Stimulated activated CD4-positive, alpha-beta T cell treated with anti-CD3 and anti-CD28 coated beads, TNF-alpha, amount 100 ng/mL, for 24 hours (primary cell): ENCODE results near the gene VWA1.
"Not testable (repeated sequence)": the region's sequence is repeated elsewhere in the genome, so short reads cannot be mapped to it uniquely, and the experiment has no call there.

Source experiments
- DNase-seq, 3 experiments: peaks; one replicate each; pipeline ENCODE4 v3.0.0-alpha.2; 2020; ENCODE audit warnings: low read depth in 3 of 3

Gene VWA1

DNA sequence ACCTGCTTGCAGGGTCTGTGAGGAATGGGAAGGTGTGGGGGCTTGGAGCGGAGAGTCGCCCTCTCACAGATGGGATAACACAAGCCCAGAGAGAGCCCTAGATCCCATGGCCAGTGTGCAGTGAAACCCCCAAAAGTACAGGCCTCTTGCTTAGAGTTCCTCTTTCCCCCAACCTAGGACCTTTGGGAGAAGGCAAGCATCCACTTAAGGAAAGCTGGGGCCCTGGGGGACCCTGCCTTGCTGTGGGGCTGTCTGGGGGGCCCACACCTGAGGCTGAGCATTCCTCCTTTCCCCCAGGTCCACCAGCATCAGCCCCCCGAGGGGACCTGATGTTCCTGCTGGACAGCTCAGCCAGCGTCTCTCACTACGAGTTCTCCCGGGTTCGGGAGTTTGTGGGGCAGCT, 1.1 kb downstream of the VWA1 start:
- no peak for DNase-seq

GRCh38 chr1:1437033-1437903, 1.8 kb downstream of the VWA1 start:
- DNase-seq: no peak

DNA sequence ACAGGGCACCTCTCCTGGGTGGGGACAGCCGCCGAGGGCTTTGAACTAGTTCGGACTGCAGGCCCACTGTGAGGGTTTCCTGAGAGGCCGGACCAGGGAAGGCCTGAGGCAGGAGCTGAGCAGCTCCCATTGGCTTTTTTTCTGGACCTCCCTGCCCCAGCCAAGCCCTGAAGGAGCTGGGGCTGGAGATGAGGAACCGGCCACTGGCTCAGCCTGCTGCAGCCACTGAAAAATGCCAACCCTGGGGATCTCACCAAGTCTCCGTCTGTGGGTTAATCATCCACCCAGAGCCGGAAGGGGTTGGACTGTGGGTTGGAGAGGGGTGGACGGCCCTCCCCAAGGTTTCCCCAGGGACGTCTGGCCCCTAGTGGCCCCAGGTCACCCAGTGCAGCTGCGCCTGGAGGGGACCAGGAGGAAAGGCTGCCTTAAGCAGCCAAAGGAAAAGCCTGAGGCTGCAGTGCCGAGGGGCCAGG, 2.5 kb downstream of the VWA1 start:
- no peak for DNase-seq

DNA sequence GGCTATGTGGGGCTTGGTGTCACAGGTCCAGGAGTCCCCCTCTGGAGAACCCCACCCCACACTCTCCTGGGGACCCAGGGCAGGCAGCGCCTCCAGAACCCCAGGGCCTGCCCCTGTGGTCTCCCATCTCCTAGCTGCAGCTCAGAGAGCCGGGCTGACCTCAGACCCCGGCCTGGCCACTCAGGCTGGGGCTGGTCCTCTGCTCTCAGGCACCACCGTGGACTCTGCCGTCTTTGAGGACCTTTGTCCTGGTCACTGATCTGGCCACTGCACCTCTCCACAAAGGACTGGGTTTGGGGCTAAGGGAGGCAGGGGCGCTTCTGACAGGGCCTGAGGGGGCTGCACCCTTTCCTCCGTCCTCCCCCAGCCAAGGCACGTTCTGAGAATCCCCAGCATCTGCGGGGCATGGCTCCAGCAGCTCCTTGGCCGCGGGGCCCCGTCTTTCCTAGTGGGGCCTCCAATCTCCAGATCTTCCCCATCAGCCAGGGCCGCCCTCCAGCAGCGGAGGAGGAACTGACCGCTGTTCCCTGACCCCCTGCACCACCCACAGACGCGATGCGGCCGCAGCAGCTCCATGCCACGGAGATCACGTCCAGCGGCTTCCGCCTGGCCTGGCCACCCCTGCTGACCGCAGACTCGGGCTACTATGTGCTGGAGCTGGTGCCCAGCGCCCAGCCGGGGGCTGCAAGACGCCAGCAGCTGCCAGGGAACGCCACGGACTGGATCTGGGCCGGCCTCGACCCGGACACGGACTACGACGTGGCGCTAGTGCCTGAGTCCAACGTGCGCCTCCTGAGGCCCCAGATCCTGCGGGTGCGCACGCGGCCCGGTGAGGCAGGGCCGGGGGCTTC, 3.3 kb downstream of the VWA1 start:
- DNase-seq: no peak

- no peak for DNase-seq
Measured at GRCh38 chr1:1439546-1440261, 4.2 kb downstream of the VWA1 start.

DNA sequence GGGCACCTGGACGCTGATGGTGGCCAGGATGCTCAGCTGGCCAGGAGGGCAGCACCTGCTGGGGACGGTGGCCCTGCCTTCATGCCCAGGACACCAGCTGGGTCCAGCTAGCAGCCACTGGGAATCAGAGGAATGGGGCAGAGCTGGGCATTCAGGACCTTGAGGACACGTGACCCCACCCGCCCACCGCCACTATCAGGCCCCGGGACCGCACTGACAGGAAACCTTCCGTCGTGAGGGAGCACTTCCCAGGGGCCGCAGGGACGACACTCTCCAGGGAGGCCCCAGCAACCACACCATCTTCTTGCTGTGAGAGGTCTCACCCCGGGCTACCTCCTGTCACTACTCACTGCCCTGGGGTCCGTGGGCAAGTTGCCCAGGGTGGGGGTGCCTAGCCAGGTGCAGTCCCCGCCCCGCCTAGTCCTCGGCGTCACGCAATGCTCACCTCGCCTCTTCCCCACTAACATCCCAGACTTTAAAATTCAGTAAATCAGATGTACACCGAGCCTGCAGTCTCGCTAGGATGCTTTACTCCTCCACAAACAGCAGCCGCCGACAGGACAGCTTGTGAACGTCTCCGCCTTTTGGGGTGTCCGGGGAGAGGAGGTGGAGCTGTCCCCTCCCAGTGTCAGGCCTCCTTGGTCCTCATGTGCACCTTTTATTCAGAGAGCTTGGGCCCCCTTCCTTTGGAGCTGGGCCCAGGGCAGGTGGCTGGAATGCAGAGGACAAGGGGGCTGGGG, 4.9 kb downstream of the VWA1 start:
- no peak for DNase-seq

DNA sequence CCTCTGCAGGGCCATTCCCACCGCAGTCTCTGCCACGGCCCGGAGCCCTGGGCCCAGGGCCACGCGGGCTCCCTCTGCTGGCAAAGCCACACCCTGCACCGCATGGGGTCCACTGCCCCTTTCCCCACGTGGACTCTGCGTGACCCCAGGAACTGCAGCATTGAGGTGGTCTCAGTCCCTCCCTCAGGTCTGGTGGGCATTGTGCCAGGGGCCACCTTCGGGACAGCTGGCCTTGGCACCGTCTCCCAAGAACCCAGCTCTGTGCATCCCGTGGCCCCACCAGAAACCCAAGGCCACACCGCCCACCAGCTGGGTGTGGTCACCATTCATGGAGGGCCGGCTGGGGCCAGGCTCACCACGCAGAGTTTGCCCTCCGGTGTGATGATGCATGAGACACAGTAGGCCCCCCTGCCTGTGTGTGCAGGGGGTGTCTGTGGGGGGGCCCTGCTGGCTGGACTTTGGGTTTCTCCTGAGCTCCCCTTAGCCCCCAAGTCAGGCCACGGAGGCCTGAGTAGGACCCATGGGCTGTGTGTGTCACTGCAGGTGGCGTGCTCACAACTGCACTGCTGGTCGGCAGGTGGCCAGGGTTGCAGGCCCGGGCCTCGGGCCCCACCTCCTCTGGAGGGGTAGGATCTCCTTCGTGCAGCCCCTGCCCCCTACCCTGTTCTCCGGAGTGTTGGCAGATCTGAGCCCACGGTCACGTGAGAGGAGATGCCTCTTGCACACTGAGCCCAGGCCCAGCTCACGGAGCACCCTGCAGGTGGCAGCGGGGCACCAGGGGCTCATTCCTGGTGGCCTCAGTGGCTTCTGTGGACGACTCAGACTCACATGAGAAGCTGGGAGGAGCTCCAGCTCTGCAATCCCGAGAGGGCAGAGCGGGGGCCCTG, 5.8 kb downstream of the VWA1 start:
- peak; percentile 22 to 64 (median 35) for DNase-seq

- no peak for DNase-seq
Measured at GRCh38 chr1:1442069-1442770, 6.7 kb downstream of the VWA1 start.

- not testable (repeated sequence) for DNase-seq
Measured at GRCh38 chr1:1446631-1447030, 11.1 kb downstream of the VWA1 start.

DNA sequence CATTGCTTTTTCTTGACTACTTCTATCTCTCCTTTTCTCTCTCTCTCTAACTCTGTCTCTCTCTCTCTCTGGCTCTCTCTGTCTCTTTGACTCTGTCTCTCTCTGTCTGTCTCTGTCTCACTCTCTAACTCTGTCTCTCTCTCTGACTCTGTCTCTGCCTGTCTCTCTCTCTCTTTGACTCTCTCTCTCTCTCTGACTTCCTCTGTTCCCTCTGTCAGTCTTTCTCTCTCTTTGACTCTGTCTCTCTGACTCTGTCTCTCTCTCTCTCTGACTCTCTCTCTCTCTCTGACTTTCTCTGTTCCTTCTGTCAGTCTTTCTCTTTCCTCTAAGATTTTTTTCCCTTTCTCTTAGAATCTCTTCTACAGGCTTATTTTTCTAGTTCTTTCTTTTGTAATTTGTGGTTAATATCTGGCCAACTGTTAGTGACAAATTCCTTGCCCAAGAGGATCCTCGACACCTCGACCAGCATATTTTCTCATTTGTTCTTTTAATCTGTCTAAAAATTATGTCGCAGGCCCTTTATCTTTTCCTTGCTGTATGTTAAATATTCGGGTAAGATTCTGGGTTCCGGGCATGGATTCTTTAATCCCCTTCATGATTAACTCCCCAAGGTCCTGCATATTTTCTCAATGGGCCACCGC, 13.7 kb downstream of the VWA1 start, which contains the start of gene ATAD3C:
TSS of gene ATAD3C (plus strand) at position 591 of the 641 bp plus-strand sequence. CDS start 995 bp downstream, outside the sequence.
- no peak for DNase-seq

GRCh38 chr1:1450616-1451015, 15.1 kb downstream of the VWA1 start:
- DNase-seq: not testable (repeated sequence)

DNA sequence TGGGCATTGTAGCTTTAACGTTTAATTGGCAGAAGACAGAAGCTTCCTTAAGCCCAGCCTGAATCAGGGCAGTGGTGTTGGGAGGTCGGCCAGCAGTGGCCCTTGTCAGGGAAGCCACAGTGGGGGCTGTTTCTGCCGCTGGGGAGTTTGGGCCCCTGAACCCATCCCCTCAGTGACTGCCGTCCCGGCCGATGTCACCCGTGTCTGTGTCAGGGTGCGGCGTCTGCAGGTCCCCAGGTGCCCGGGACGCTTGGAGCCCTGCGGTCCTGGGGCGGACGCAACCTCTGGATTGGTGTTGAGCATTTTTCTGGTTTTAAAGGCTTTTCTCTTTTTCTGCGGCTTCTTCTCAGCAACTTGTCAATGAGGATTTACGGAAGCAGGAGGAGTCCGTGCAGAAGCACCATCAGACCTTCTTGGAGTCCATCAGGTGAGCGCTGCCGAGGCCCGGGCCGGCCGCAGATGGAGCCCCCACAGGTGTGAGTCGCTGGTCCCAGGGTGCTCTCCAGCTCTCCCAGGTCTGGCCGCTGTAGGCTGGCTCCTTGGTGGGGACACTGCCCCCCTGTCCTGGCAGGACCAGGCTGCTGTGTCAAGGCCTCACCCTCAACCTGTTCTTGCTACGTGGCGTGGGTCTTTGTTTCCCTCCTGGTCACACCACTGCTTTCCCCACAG, 16.3 kb downstream of the VWA1 start:
- no peak for DNase-seq

DNA sequence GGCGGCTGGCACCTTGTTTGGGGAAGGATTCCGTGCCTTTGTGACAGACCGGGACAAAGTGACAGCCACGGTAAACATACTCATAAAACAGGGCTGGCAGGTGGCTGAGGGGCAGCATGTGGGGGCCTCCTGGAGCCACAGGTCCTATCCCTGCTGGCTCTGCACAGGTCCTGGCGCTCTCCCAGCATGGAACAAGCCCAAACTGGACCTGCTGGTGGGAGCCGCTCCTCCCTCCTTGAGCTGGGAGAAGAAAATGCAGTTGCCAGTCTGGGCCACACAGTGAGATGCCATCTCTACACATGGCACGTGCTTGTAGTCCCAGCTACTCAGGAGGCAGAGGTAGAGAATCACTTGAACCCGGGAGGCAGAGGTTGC, 16.9 kb downstream of the VWA1 start:
- DNase-seq: not testable (repeated sequence)

- no peak for DNase-seq
Measured at GRCh38 chr1:1452882-1453281, 17.4 kb downstream of the VWA1 start.

GRCh38 chr1:1454286-1455056, 19.0 kb downstream of the VWA1 start:
- DNase-seq: not testable (repeated sequence)

GRCh38 chr1:1455366-1455884, 19.9 kb downstream of the VWA1 start:
- DNase-seq: no peak

DNA sequence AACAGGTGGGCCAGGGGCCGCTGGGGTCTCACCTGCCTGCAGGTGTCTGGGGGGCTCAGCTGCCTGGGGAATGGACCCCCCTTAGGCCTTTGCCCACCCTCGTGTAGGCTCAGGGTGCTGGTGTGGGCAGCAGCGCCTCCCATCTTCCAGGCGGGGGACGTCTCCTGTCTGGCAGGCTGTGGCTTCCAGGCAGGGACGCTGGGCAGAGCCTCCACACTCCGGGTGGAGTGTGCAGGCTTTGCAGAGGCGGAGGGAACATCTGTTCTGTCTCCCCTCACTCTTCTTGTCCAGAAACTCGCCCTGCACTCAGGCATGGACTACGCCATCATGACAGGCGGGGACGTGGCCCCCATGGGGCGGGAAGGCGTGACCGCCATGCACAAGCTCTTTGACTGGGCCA, 20.4 kb downstream of the VWA1 start:
- not testable (repeated sequence) for DNase-seq
